ENCODE data around the gene ZFTA. TPM values are rescaled to one million over a fixed set of nuclear protein-coding genes. Genes with fewer than 3 reads are reported as not detected.
"Not testable (repeated sequence)": the region's sequence is repeated elsewhere in the genome, so short reads cannot be mapped to it uniquely, and the experiment has no call there.

ZFTA gene
- 13.8 TPM for polyA plus RNA-seq (2013, experiment 1 of 2)
- polyA plus RNA-seq (2013, experiment 2 of 2) = 19.4 TPM

- peaks cover 39% of the 10 kb centered on the region for H3K4me1 ChIP-seq (ENCODE audit: insufficient read depth, low read length)
- peaks cover 4% of the 10 kb centered on the region; the same call in 1 of the 2 replicates for H3K36me3 ChIP-seq (ENCODE audit: insufficient read depth, low read length)
- under 1% methylated on average over 113 of the region's 113 CpGs for WGBS
- H3K9ac ChIP-seq (ENCODE audit: low read depth, low read length) = peak within 1 kb of the TSS; percentile 91
- H3K9me3 ChIP-seq (ENCODE audit: insufficient read depth, low read depth, low read length) = no peaks in the 10 kb centered on the region
- H3K4me3 ChIP-seq (ENCODE audit: low read length) = peak within 1 kb of the TSS; percentile 97
- peak within 1 kb of the TSS; percentile 86 for H3K27ac ChIP-seq (ENCODE audit: low read depth, low read length)
- peaks cover 23% of the 10 kb centered on the region for H3K27me3 ChIP-seq (ENCODE audit: insufficient read depth, low read length)
These were observed at the start of gene ZFTA for GRCh38 chr11:63768237-63769041. TSS of gene ZFTA (minus strand) at chr11:63768775. CDS start at chr11:63768622, 153 bp downstream.

- Histone ChIP-seq H3K27ac (ENCODE audit: low read depth, low read length) (no peak overlapping the region), H3K4me1 (ENCODE audit: insufficient read depth, low read length) (peaks cover 10% of the 10 kb centered on the region), H3K36me3 (ENCODE audit: insufficient read depth, low read length) (peaks cover 75% of the 10 kb centered on the region), H3K27me3 (ENCODE audit: insufficient read depth, low read length) (0 out of 2 replicates have a peak, but pooled peaks cover under 1% of the 10 kb centered on the region), H3K9me3 (ENCODE audit: insufficient read depth, low read depth, low read length) (no peaks in the 10 kb centered on the region), H3K9ac (ENCODE audit: low read depth, low read length) (no peak overlapping the region), H3K4me3 (ENCODE audit: low read length) (no peak overlapping the region)
- WGBS = 93% methylated on average over 27 of the region's 27 CpGs
These were observed 49.4 kb upstream of the ZFTA start for GRCh38 chr11:63817758-63818498.

- Histone ChIP-seq H3K27me3 (ENCODE audit: insufficient read depth, low read length) (0 out of 2 replicates have a peak, but pooled peaks cover 6% of the 10 kb centered on the region), H3K9ac (ENCODE audit: low read depth, low read length) (no peak overlapping the region), H3K36me3 (ENCODE audit: insufficient read depth, low read length) (peaks cover 63% of the 10 kb centered on the region), H3K27ac (ENCODE audit: low read depth, low read length) (no peak overlapping the region), H3K4me3 (ENCODE audit: low read length) (no peak overlapping the region), H3K4me1 (ENCODE audit: insufficient read depth, low read length) (peaks cover 13% of the 10 kb centered on the region), H3K9me3 (ENCODE audit: insufficient read depth, low read depth, low read length) (no peaks in the 10 kb centered on the region)
- WGBS = 96% methylated on average over 3 of the region's 3 CpGs
These were observed 48.2 kb upstream of the ZFTA start for GRCh38 chr11:63816732-63817131.

- no peaks in the 10 kb centered on the region for H3K9me3 ChIP-seq (ENCODE audit: insufficient read depth, low read depth, low read length)
- 0 out of 2 replicates have a peak, but pooled peaks cover 6% of the 10 kb centered on the region for H3K27me3 ChIP-seq (ENCODE audit: insufficient read depth, low read length)
- no peak overlapping the region for H3K9ac ChIP-seq (ENCODE audit: low read depth, low read length)
- no peak overlapping the region for H3K4me3 ChIP-seq (ENCODE audit: low read length)
- 99% methylated on average over 6 of the region's 6 CpGs for WGBS
- no peak overlapping the region for H3K27ac ChIP-seq (ENCODE audit: low read depth, low read length)
- peaks cover 57% of the 10 kb centered on the region for H3K36me3 ChIP-seq (ENCODE audit: insufficient read depth, low read length)
- peaks cover 13% of the 10 kb centered on the region for H3K4me1 ChIP-seq (ENCODE audit: insufficient read depth, low read length)
These were observed 47.6 kb upstream of the ZFTA start for GRCh38 chr11:63816166-63816565.

- peak overlapping the region; percentile 98 for H3K4me3 ChIP-seq (ENCODE audit: low read length)
- WGBS = 8% methylated on average over 5 of the region's 7 CpGs
- H3K27ac ChIP-seq (ENCODE audit: low read depth, low read length) = peak overlapping the region; percentile 95
These were observed 45.8 kb upstream of the ZFTA start for GRCh38 chr11:63814383-63814736.

GRCh38 chr11:63813563-63814382, 45.2 kb upstream of the ZFTA start:
- WGBS = under 1% methylated on average over 72 of the region's 74 CpGs
- H3K27me3 ChIP-seq (ENCODE audit: insufficient read depth, low read length) = 0 out of 2 replicates have a peak, but pooled peaks cover 6% of the 10 kb centered on the region
- H3K9me3 ChIP-seq (ENCODE audit: insufficient read depth, low read depth, low read length) = no peaks in the 10 kb centered on the region
- peak overlapping the region; percentile 98 for H3K4me3 ChIP-seq (ENCODE audit: low read length)
- peak overlapping the region; percentile 95 for H3K27ac ChIP-seq (ENCODE audit: low read depth, low read length)
- peaks cover 13% of the 10 kb centered on the region for H3K4me1 ChIP-seq (ENCODE audit: insufficient read depth, low read length)
- H3K36me3 ChIP-seq (ENCODE audit: insufficient read depth, low read length) = peaks cover 37% of the 10 kb centered on the region
- peak overlapping the region; percentile 97 for H3K9ac ChIP-seq (ENCODE audit: low read depth, low read length)

More at GRCh38 chr11:63814383-63814736, 45.8 kb upstream of the ZFTA start:
- Histone ChIP-seq H3K9me3 (ENCODE audit: insufficient read depth, low read depth, low read length) (no peaks in the 10 kb centered on the region), H3K27me3 (ENCODE audit: insufficient read depth, low read length) (0 out of 2 replicates have a peak, but pooled peaks cover 6% of the 10 kb centered on the region), H3K36me3 (ENCODE audit: insufficient read depth, low read length) (peaks cover 42% of the 10 kb centered on the region), H3K4me1 (ENCODE audit: insufficient read depth, low read length) (peaks cover 13% of the 10 kb centered on the region), H3K9ac (ENCODE audit: low read depth, low read length) (peak overlapping the region; percentile 97)

- peaks cover 13% of the 10 kb centered on the region for H3K4me1 ChIP-seq (ENCODE audit: insufficient read depth, low read length)
- no peaks in the 10 kb centered on the region for H3K9me3 ChIP-seq (ENCODE audit: insufficient read depth, low read depth, low read length)
- peak within 1 kb of the TSS; percentile 97 for H3K9ac ChIP-seq (ENCODE audit: low read depth, low read length)
- H3K27me3 ChIP-seq (ENCODE audit: insufficient read depth, low read length) = 0 out of 2 replicates have a peak, but pooled peaks cover 6% of the 10 kb centered on the region
- peaks cover 30% of the 10 kb centered on the region for H3K36me3 ChIP-seq (ENCODE audit: insufficient read depth, low read length)
- peak within 1 kb of the TSS; percentile 95 for H3K27ac ChIP-seq (ENCODE audit: low read depth, low read length)
- H3K4me3 ChIP-seq (ENCODE audit: low read length) = peak within 1 kb of the TSS; percentile 98
- under 1% methylated on average over 65 of the region's 65 CpGs for WGBS
These were observed 44.5 kb upstream of the ZFTA start, which contains the start of gene SPINDOC for GRCh38 chr11:63813035-63813562. TSS of gene SPINDOC (plus strand) at chr11:63813456. CDS start at chr11:63813687, 231 bp downstream.

- H3K4me1 ChIP-seq (ENCODE audit: insufficient read depth, low read length) = peaks cover 13% of the 10 kb centered on the region
- no peaks in the 10 kb centered on the region for H3K9me3 ChIP-seq (ENCODE audit: insufficient read depth, low read depth, low read length)
- peaks cover 15% of the 10 kb centered on the region for H3K36me3 ChIP-seq (ENCODE audit: insufficient read depth, low read length)
- H3K4me3 ChIP-seq (ENCODE audit: low read length) = 0 out of 2 replicates have a peak overlapping the region, but pooled peaks have one; percentile 9
- no peak overlapping the region for H3K27ac ChIP-seq (ENCODE audit: low read depth, low read length)
- H3K9ac ChIP-seq (ENCODE audit: low read depth, low read length) = no peak overlapping the region
- 74% methylated on average over 3 of the region's 3 CpGs for WGBS
- 0 out of 2 replicates have a peak, but pooled peaks cover 6% of the 10 kb centered on the region for H3K27me3 ChIP-seq (ENCODE audit: insufficient read depth, low read length)
These were observed 42.9 kb upstream of the ZFTA start for GRCh38 chr11:63811522-63811921.

GRCh38 chr11:63810383-63810782, 41.8 kb upstream of the ZFTA start:
- WGBS = 93% methylated on average over 11 of the region's 11 CpGs
- H3K4me3 ChIP-seq (ENCODE audit: low read length); H3K27me3 ChIP-seq (ENCODE audit: insufficient read depth, low read length); H3K9ac ChIP-seq (ENCODE audit: low read depth, low read length); H3K36me3 ChIP-seq (ENCODE audit: insufficient read depth, low read length); H3K9me3 ChIP-seq (ENCODE audit: insufficient read depth, low read depth, low read length); H3K27ac ChIP-seq (ENCODE audit: low read depth, low read length): not testable (repeated sequence)
- peaks cover 12% of the 10 kb centered on the region for H3K4me1 ChIP-seq (ENCODE audit: insufficient read depth, low read length)

- H3K27me3 ChIP-seq (ENCODE audit: insufficient read depth, low read length) = no peaks in the 10 kb centered on the region
- H3K4me3 ChIP-seq (ENCODE audit: low read length) = no peak overlapping the region
- H3K9ac ChIP-seq (ENCODE audit: low read depth, low read length) = no peak overlapping the region
- 94% methylated on average over 9 of the region's 9 CpGs for WGBS
- H3K27ac ChIP-seq (ENCODE audit: low read depth, low read length) = no peak overlapping the region
- no peaks in the 10 kb centered on the region for H3K36me3 ChIP-seq (ENCODE audit: insufficient read depth, low read length)
- H3K9me3 ChIP-seq (ENCODE audit: insufficient read depth, low read depth, low read length) = no peaks in the 10 kb centered on the region
- no peaks in the 10 kb centered on the region for H3K4me1 ChIP-seq (ENCODE audit: insufficient read depth, low read length)
These were observed 37.4 kb upstream of the ZFTA start for GRCh38 chr11:63805844-63806415.

Measured in HUES64 (cell line).